Immature natural killer cell (primary cell): ENCODE measurements around the gene TMEM143. TPM values are rescaled to one million over a fixed set of nuclear protein-coding genes. Genes with fewer than 3 reads are reported as not detected.
"Not testable (repeated sequence)": the region's sequence is repeated elsewhere in the genome, so short reads cannot be mapped to it uniquely, and the experiment has no call there.

ENCODE experiments used
- DNase-seq, 3 donors: peaks; one replicate each; pipeline ENCODE4 v3.0.0; 2022; ENCODE audit warnings: mixed read lengths in 1 of 3
- H3K27ac Mint-ChIP-seq, 6 donors: one replicate each; pipeline ENCODE4 v1.8.0; 2020; ENCODE audit warnings: mixed read lengths in 6 of 6, mild to moderate bottlenecking in 5 of 6, inconsistent platforms in 4 of 6, moderate library complexity in 3 of 6
- H3K27me3 Mint-ChIP-seq, 3 donors: one replicate each; pipeline ENCODE4 v1.8.0; 2020 to 2021; ENCODE audit warnings: low read depth in 3 of 3, mild to moderate bottlenecking in 3 of 3, mixed read lengths in 3 of 3, moderate library complexity in 3 of 3, inconsistent platforms in 1 of 3
- H3K36me3 Mint-ChIP-seq, 3 donors: one replicate each; pipeline ENCODE4 v1.8.0; 2020; ENCODE audit warnings: mixed read lengths in 3 of 3, inconsistent platforms in 2 of 3, mild to moderate bottlenecking in 2 of 3
- H3K4me1 Mint-ChIP-seq, 2 donors: one replicate each; pipeline ENCODE4 v1.8.0; 2020; ENCODE audit warnings: inconsistent platforms in 2 of 2, mild to moderate bottlenecking in 2 of 2, mixed read lengths in 2 of 2, moderate library complexity in 1 of 2
- H3K4me3 Mint-ChIP-seq, 5 donors: one replicate each; pipeline ENCODE4 v1.8.0; 2020; ENCODE audit warnings: mild to moderate bottlenecking in 5 of 5, mixed read lengths in 5 of 5, inconsistent platforms in 3 of 5, moderate library complexity in 3 of 5
- H3K9me3 Mint-ChIP-seq, 6 donors: one replicate each; pipeline ENCODE4 v1.8.0; 2020; ENCODE audit warnings: mild to moderate bottlenecking in 6 of 6, mixed read lengths in 6 of 6, inconsistent platforms in 4 of 6, moderate library complexity in 3 of 6
- polyA plus RNA-seq, 3 donors: library from polyadenylated mRNA; unstranded; fragments of 300-500 nt; fragmentation: Illumina TruSeq; gene quantifications; one replicate each; pipeline ENCODE4 v1.2.3, GENCODE V29; 2021

The TMEM143 gene
- polyA plus RNA-seq, 3 donors from 2014 or later: 2.8 to 6.3 (median 3.1) TPM

GRCh38 chr19:48395499-48395898 is 31.8 kb upstream of the TMEM143 start:
- H3K36me3 Mint-ChIP-seq: peaks cover 0 to 4% (median 0%) of the 10 kb centered on the region in 3 donors
- peaks cover 4 to 37% (median 21%) of the 10 kb centered on the region in 3 donors for H3K27me3 Mint-ChIP-seq
- H3K9me3 Mint-ChIP-seq: peaks cover 0 to 2% (median 0%) of the 10 kb centered on the region in 6 donors
- DNase-seq: no peak
- H3K4me1 Mint-ChIP-seq: peaks cover 35 to 39% of the 10 kb centered on the region in 2 donors
- H3K27ac Mint-ChIP-seq: no peak overlapping the region
- H3K4me3 Mint-ChIP-seq: peak overlapping the region in 1 of 5 donors; percentile 38

- peaks cover 0 to 4% (median 0%) of the 10 kb centered on the region in 3 donors for H3K36me3 Mint-ChIP-seq
Observed at GRCh38 chr19:48395170-48395455, 31.4 kb upstream of the TMEM143 start.

GRCh38 chr19:48394331-48395169 is 30.8 kb upstream of the TMEM143 start:
- peaks cover 0 to 4% (median 0%) of the 10 kb centered on the region in 3 donors for H3K36me3 Mint-ChIP-seq
- H3K9me3 Mint-ChIP-seq: peaks cover 0 to 2% (median 0%) of the 10 kb centered on the region in 6 donors
- peak overlapping the region in 1 of 6 donors; percentile 35 for H3K27ac Mint-ChIP-seq
- H3K4me3 Mint-ChIP-seq: peak overlapping the region in 3 of 5 donors; percentile 17 to 30 (median 29)
- H3K27me3 Mint-ChIP-seq: peaks cover 4 to 36% (median 20%) of the 10 kb centered on the region in 3 donors
- H3K4me1 Mint-ChIP-seq: peaks cover 26 to 37% of the 10 kb centered on the region in 2 donors
- no peak for DNase-seq

More at GRCh38 chr19:48395170-48395455, 31.4 kb upstream of the TMEM143 start:
- H3K9me3 Mint-ChIP-seq: peaks cover 0 to 2% (median 0%) of the 10 kb centered on the region in 6 donors
- H3K4me1 Mint-ChIP-seq: peaks cover 31 to 40% of the 10 kb centered on the region in 2 donors
- no peak for DNase-seq
- H3K27ac Mint-ChIP-seq: no peak overlapping the region
- peaks cover 4 to 37% (median 21%) of the 10 kb centered on the region in 3 donors for H3K27me3 Mint-ChIP-seq
- no peak overlapping the region for H3K4me3 Mint-ChIP-seq

- DNase-seq: no peak
- Mint-ChIP-seq H3K4me1 (peaks cover 18 to 32% of the 10 kb centered on the region in 2 donors), H3K9me3 (peaks cover 0 to 2% (median 0%) of the 10 kb centered on the region in 6 donors), H3K27ac (peak within 1 kb of the TSS in 2 of 6 donors; percentile 35 to 72), H3K27me3 (peaks cover 4 to 35% (median 17%) of the 10 kb centered on the region in 3 donors), H3K36me3 (peaks cover 0 to 5% (median under 1%) of the 10 kb centered on the region in 3 donors), H3K4me3 (peak within 1 kb of the TSS in 4 of 5 donors; percentile 27 to 61 (median 52))
Observed at GRCh38 chr19:48393559-48394330, 30.0 kb upstream of the TMEM143 start, which contains the start of gene GRIN2D. Gene GRIN2D (plus strand): TSS chr19:48393668. CDS start chr19:48398393, 4,725 bp downstream.

GRCh38 chr19:48392860-48393558 is 29.3 kb upstream of the TMEM143 start:
- H3K9me3 Mint-ChIP-seq: peaks cover 0 to 2% (median 0%) of the 10 kb centered on the region in 6 donors
- DNase-seq: no peak
- peaks cover 0 to 10% (median 4%) of the 10 kb centered on the region in 3 donors for H3K36me3 Mint-ChIP-seq
- H3K27ac Mint-ChIP-seq: no peak overlapping the region
- H3K4me3 Mint-ChIP-seq: peak overlapping the region in 2 of 5 donors; percentile 27 to 61
- H3K4me1 Mint-ChIP-seq: peaks cover 21 to 34% of the 10 kb centered on the region in 2 donors
- peaks cover 6 to 33% (median 16%) of the 10 kb centered on the region in 3 donors for H3K27me3 Mint-ChIP-seq

- Mint-ChIP-seq H3K4me3 (peak overlapping the region in 4 of 5 donors; percentile 87 to 94 (median 90)), H3K4me1 (peaks cover 15 to 27% of the 10 kb centered on the region in 2 donors)
Observed at GRCh38 chr19:48392006-48392344, 28.2 kb upstream of the TMEM143 start.

GRCh38 chr19:48391100-48392005 is 27.6 kb upstream of the TMEM143 start, which contains the start of gene KDELR1:
Gene KDELR1 (minus strand): TSS chr19:48391551. CDS start chr19:48391358, 193 bp downstream.
- DNase-seq: peak; percentile 73 to 76 (median 75)
- Mint-ChIP-seq H3K27ac (peak within 1 kb of the TSS; percentile 84 to 97 (median 90)), H3K4me1 (peaks cover 15 to 27% of the 10 kb centered on the region in 2 donors), H3K4me3 (peak within 1 kb of the TSS; percentile 83 to 94 (median 90)), H3K36me3 (peaks cover 0 to 8% (median 5%) of the 10 kb centered on the region in 3 donors), H3K9me3 (peaks cover 0 to 2% (median 0%) of the 10 kb centered on the region in 6 donors), H3K27me3 (peaks cover 3 to 27% (median 9%) of the 10 kb centered on the region in 3 donors)

More at GRCh38 chr19:48392006-48392344, 28.2 kb upstream of the TMEM143 start:
- H3K27ac Mint-ChIP-seq: peak overlapping the region in 1 of 6 donors; percentile 90
- H3K36me3 Mint-ChIP-seq, H3K9me3 Mint-ChIP-seq, DNase-seq: not testable (repeated sequence)
- H3K27me3 Mint-ChIP-seq: peaks cover 3 to 27% (median 9%) of the 10 kb centered on the region in 3 donors

GRCh38 chr19:48390188-48391099 is 26.7 kb upstream of the TMEM143 start:
- Mint-ChIP-seq H3K36me3 (peaks cover 0 to 8% (median 5%) of the 10 kb centered on the region in 3 donors), H3K4me1 (peaks cover 15 to 25% of the 10 kb centered on the region in 2 donors), H3K27me3 (peaks cover 3 to 22% (median 6%) of the 10 kb centered on the region in 3 donors), H3K27ac (peak overlapping the region; percentile 84 to 97 (median 90)), H3K4me3 (peak overlapping the region; percentile 83 to 94 (median 90)), H3K9me3 (peaks cover 0 to 2% (median 0%) of the 10 kb centered on the region in 6 donors)
- DNase-seq: peak; percentile 60 to 69 (median 64)

GRCh38 chr19:48386981-48387380 is 23.2 kb upstream of the TMEM143 start:
- Mint-ChIP-seq H3K27ac (no peak overlapping the region), H3K4me3 (no peak overlapping the region), H3K36me3 (peaks cover 7 to 32% (median 13%) of the 10 kb centered on the region in 3 donors), H3K27me3 (peaks cover 2 to 8% (median 3%) of the 10 kb centered on the region in 3 donors), H3K4me1 (peaks cover 15 to 18% of the 10 kb centered on the region in 2 donors), H3K9me3 (no peaks in the 10 kb centered on the region)
- DNase-seq: no peak

GRCh38 chr19:48385461-48386087 is 21.8 kb upstream of the TMEM143 start:
- peaks cover 0 to 3% (median 2%) of the 10 kb centered on the region in 3 donors for H3K27me3 Mint-ChIP-seq
- H3K36me3 Mint-ChIP-seq: peaks cover 11 to 36% (median 13%) of the 10 kb centered on the region in 3 donors
- no peak overlapping the region for H3K4me3 Mint-ChIP-seq

GRCh38 chr19:48382286-48382685 is 18.5 kb upstream of the TMEM143 start:
- H3K4me1 Mint-ChIP-seq: no peaks in the 10 kb centered on the region
- H3K4me3 Mint-ChIP-seq: no peak overlapping the region
- H3K36me3 Mint-ChIP-seq: peaks cover 7 to 28% (median 11%) of the 10 kb centered on the region in 3 donors
- H3K9me3 Mint-ChIP-seq: no peaks in the 10 kb centered on the region
- H3K27ac Mint-ChIP-seq: no peak overlapping the region
- DNase-seq: no peak
- no peaks in the 10 kb centered on the region for H3K27me3 Mint-ChIP-seq

More at GRCh38 chr19:48385461-48386087, 21.8 kb upstream of the TMEM143 start:
- no peak for DNase-seq
- Mint-ChIP-seq H3K9me3 (no peaks in the 10 kb centered on the region), H3K27ac (peak overlapping the region in 1 of 6 donors; percentile 58), H3K4me1 (peaks cover 10 to 12% of the 10 kb centered on the region in 2 donors)
